ENCODE data around the gene AOX1.

AOX1 gene

GRCh38 chr2:200699310-200699709 lies 113.5 kb downstream of the AOX1 start:
- Histone ChIP-seq H3K9me2 (replicated peaks; ENCODE audit: control insufficient read depth, low read length) (no peaks in the 10 kb centered on the region), H3K4me2 (ENCODE audit: low read length) (no peak overlapping the region), H3F3A (ENCODE audit: control insufficient read depth, insufficient read depth) (no peaks in the 10 kb centered on the region), H3K36me3 (ENCODE audit: control insufficient read depth, low read length) (no peaks in the 10 kb centered on the region), H3K79me2 (ENCODE audit: control insufficient read depth, low read length) (no peaks in the 10 kb centered on the region), H3K4me3 (ENCODE audit: low read length) (no peak overlapping the region), H3K27me3 (ENCODE audit: control insufficient read depth, low read length) (peaks cover 46% of the 10 kb centered on the region), H4K20me1 (ENCODE audit: control insufficient read depth, insufficient read depth, low read depth, low read length) (no peaks in the 10 kb centered on the region), H3K27ac (ENCODE audit: low read depth, low read length) (no peak overlapping the region), H3K9me3 (ENCODE audit: control insufficient read depth, insufficient read depth, low read length) (no peaks in the 10 kb centered on the region), H3K4me1 (ENCODE audit: control insufficient read depth, low read length) (peaks cover 8% of the 10 kb centered on the region)
- TF ChIP-seq, protein P1, sequence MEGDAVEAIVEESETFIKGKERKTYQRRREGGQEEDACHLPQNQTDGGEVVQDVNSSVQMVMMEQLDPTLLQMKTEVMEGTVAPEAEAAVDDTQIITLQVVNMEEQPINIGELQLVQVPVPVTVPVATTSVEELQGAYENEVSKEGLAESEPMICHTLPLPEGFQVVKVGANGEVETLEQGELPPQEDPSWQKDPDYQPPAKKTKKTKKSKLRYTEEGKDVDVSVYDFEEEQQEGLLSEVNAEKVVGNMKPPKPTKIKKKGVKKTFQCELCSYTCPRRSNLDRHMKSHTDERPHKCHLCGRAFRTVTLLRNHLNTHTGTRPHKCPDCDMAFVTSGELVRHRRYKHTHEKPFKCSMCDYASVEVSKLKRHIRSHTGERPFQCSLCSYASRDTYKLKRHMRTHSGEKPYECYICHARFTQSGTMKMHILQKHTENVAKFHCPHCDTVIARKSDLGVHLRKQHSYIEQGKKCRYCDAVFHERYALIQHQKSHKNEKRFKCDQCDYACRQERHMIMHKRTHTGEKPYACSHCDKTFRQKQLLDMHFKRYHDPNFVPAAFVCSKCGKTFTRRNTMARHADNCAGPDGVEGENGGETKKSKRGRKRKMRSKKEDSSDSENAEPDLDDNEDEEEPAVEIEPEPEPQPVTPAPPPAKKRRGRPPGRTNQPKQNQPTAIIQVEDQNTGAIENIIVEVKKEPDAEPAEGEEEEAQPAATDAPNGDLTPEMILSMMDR (IDR thresholded peaks at IDR 0.05; ENCODE audit: low read depth, low read length, poor library complexity, severe bottlenecking) = no peak
- no peak for TF ChIP-seq EZH2phosphoT487 (IDR thresholded peaks at IDR 0.05; ENCODE audit: borderline replicate concordance, low read length)

DNA sequence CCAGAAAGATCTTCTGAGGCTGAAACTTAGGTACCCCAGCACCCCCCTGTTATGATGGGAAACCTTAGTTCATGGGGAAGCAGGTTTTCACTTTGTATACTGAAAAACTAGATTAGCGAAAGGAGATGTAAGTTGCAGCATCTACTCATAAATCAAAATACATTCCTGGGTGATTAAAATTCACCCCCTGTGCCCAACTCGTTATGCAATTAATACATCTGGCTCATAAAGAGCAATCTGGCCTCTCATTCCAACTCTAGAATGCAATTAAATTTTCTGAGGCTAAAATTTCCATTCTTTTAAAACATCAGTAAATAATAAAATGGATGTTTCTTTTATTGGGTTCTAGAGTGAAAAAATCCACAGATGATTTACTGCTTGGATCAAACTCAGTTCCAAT lies 115.0 kb downstream of the AOX1 start:
- no peak overlapping the region for H3K4me3 ChIP-seq (ENCODE audit: low read length)
- no peaks in the 10 kb centered on the region for H3K9me2 ChIP-seq (replicated peaks; ENCODE audit: control insufficient read depth, low read length)
- TF ChIP-seq EZH2phosphoT487 (IDR thresholded peaks at IDR 0.05; ENCODE audit: borderline replicate concordance, low read length) = no peak
- TF ChIP-seq, protein P1 (IDR thresholded peaks at IDR 0.05; ENCODE audit: low read depth, low read length, poor library complexity, severe bottlenecking) = no peak
- H3K36me3 ChIP-seq (ENCODE audit: control insufficient read depth, low read length) = no peaks in the 10 kb centered on the region
- H4K20me1 ChIP-seq (ENCODE audit: control insufficient read depth, insufficient read depth, low read depth, low read length) = no peaks in the 10 kb centered on the region
- no peak overlapping the region for H3K4me2 ChIP-seq (ENCODE audit: low read length)
- no peaks in the 10 kb centered on the region for H3K9me3 ChIP-seq (ENCODE audit: control insufficient read depth, insufficient read depth, low read length)
- H3K4me1 ChIP-seq (ENCODE audit: control insufficient read depth, low read length) = peaks cover under 1% of the 10 kb centered on the region; the same call in 1 of the 2 replicates
- no peak overlapping the region for H3K27ac ChIP-seq (ENCODE audit: low read depth, low read length)
- peaks cover 51% of the 10 kb centered on the region for H3K27me3 ChIP-seq (ENCODE audit: control insufficient read depth, low read length)
- no peaks in the 10 kb centered on the region for H3F3A ChIP-seq (ENCODE audit: control insufficient read depth, insufficient read depth)
- H3K79me2 ChIP-seq (ENCODE audit: control insufficient read depth, low read length) = no peaks in the 10 kb centered on the region

GRCh38 chr2:200702044-200702443 lies 116.2 kb downstream of the AOX1 start:
- Histone ChIP-seq H3K9me2 (replicated peaks; ENCODE audit: control insufficient read depth, low read length) (no peaks in the 10 kb centered on the region), H3K4me1 (ENCODE audit: control insufficient read depth, low read length) (no peaks in the 10 kb centered on the region), H3K79me2 (ENCODE audit: control insufficient read depth, low read length) (no peaks in the 10 kb centered on the region), H3K4me3 (ENCODE audit: low read length) (no peak overlapping the region), H3K4me2 (ENCODE audit: low read length) (no peak overlapping the region), H3K36me3 (ENCODE audit: control insufficient read depth, low read length) (no peaks in the 10 kb centered on the region), H3F3A (ENCODE audit: control insufficient read depth, insufficient read depth) (no peaks in the 10 kb centered on the region), H3K9me3 (ENCODE audit: control insufficient read depth, insufficient read depth, low read length) (no peaks in the 10 kb centered on the region), H4K20me1 (ENCODE audit: control insufficient read depth, insufficient read depth, low read depth, low read length) (no peaks in the 10 kb centered on the region), H3K27ac (ENCODE audit: low read depth, low read length) (no peak overlapping the region), H3K27me3 (ENCODE audit: control insufficient read depth, low read length) (peaks cover 50% of the 10 kb centered on the region)
- TF ChIP-seq, protein P1 (IDR thresholded peaks at IDR 0.05; ENCODE audit: low read depth, low read length, poor library complexity, severe bottlenecking) = no peak
- TF ChIP-seq EZH2phosphoT487 (IDR thresholded peaks at IDR 0.05; ENCODE audit: borderline replicate concordance, low read length) = no peak
